Right lung (tissue), 10 donors: ENCODE results near the gene MAP10. TPM values are rescaled to one million over a fixed set of nuclear protein-coding genes. Genes with fewer than 3 reads are reported as not detected.
"Not testable (repeated sequence)": the region's sequence is repeated elsewhere in the genome, so short reads cannot be mapped to it uniquely, and the experiment has no call there.

Experiments used
- DNase-seq, 2 donors: peaks; one replicate each; pipeline ENCODE4 v3.0.0-alpha.2; 2013
- long read RNA-seq, 8 donors: transcript quantifications; one replicate each; lab custom pipeline, GENCODE V29; 2026
- polyA plus RNA-seq, 5 donors: library from polyadenylated mRNA; unstranded; fragments of 120-200 nt; gene quantifications; one replicate each; pipeline versions ENCODE4 v1.2.1 to v1.2.3, GENCODE V29; 2013; ENCODE audit warnings: inconsistent platforms in 1 of 5, low replicate concordance in 1 of 5; ENCODE audit not compliant: insufficient read length in 5 of 5, insufficient read depth in 1 of 5

MAP10 gene
- 1 to 10 TPM; 4.6 to 7.7 (median 6.3) TPM for polyA plus RNA-seq
- long read RNA-seq, donor 1, transcript MAP10-201 (1 exons, 3,516 nt) = major isoform, 9 of 9 reads
- long read RNA-seq, donor 1, partial matches to known transcripts = 0 of 9 reads
- long read RNA-seq, donor 1, other reads (novel, unspliced or antisense) = 0 of 9 reads
- long read RNA-seq, donor 2, partial matches to known transcripts = 0 of 4 reads
- long read RNA-seq, donor 2, other reads (novel, unspliced or antisense) = 0 of 4 reads
- long read RNA-seq, donor 3, transcript MAP10-201 (1 exons, 3,516 nt) = major isoform, 13 of 13 reads
- long read RNA-seq, donor 3, partial matches to known transcripts = 0 of 13 reads
- long read RNA-seq, donor 3, other reads (novel, unspliced or antisense) = 0 of 13 reads
- long read RNA-seq, donor 4, transcript MAP10-201 (1 exons, 3,516 nt) = major isoform, 8 of 8 reads
- long read RNA-seq, donor 4, partial matches to known transcripts = 0 of 8 reads
- long read RNA-seq, donor 4, other reads (novel, unspliced or antisense) = 0 of 8 reads
- long read RNA-seq, donor 5, transcript MAP10-201 (1 exons, 3,516 nt) = major isoform, 16 of 16 reads
- long read RNA-seq, donor 5, partial matches to known transcripts = 0 of 16 reads
- long read RNA-seq, donor 5, other reads (novel, unspliced or antisense) = 0 of 16 reads
- long read RNA-seq, donor 6, transcript MAP10-201 (1 exons, 3,516 nt) = major isoform, 20 of 20 reads
- long read RNA-seq, donor 6, partial matches to known transcripts = 0 of 20 reads
- long read RNA-seq, donor 6, other reads (novel, unspliced or antisense) = 0 of 20 reads
- long read RNA-seq, donor 7, transcript MAP10-201 (1 exons, 3,516 nt) = major isoform, 14 of 14 reads
- long read RNA-seq, donor 7, partial matches to known transcripts = 0 of 14 reads
- long read RNA-seq, donor 7, other reads (novel, unspliced or antisense) = 0 of 14 reads
- long read RNA-seq, donor 8, transcript MAP10-201 (1 exons, 3,516 nt) = major isoform, 7 of 7 reads
- long read RNA-seq, donor 8, partial matches to known transcripts = 0 of 7 reads
- long read RNA-seq, donor 8, other reads (novel, unspliced or antisense) = 0 of 7 reads

DNA sequence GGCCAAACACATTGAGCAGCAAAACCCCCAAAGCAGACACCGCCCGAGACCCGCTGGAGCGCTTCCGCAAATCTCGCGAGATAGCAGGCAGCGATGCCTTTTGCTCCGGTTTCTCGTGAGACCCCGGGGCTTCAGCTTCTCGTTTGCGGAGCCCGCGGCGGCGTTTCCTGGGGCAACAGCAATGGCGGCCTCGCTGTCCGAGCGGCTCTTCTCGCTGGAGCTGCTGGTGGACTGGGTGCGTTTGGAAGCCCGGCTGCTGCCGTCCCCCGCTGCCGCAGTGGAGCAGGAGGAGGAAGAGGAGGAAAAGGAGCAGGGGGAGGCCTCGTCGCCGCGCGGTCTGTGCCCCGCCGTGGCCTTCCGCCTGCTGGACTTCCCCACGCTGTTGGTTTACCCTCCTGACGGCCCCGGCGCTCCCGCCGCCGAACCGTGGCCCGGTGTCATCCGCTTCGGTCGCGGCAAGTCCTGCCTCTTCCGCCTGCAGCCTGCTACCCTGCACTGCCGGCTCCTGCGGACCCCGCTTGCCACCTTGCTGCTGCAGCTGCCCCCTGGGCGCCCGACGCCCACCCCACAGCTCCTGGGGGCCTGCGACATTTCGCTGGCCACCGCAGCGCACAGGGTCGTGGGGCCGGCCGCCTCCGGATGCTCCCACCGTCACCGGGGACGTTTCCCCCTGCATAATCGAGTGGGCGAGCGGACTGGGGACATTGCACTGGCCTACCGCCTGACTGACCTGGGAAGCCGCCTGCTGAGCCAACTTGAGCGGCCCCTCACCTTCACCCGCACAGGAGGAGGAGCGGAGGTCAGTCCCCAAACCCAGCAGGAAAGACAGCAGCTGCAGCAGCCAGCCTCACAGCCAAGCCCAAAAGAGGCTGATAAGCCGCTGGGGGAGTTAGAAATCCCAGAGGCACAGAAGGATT, at the start of gene MAP10:
TSS of gene MAP10 (plus strand) at position 148 of the 917 bp plus-strand sequence. CDS start at position 182, 34 bp downstream.
- peak; percentile 74 to 77 for DNase-seq

DNA sequence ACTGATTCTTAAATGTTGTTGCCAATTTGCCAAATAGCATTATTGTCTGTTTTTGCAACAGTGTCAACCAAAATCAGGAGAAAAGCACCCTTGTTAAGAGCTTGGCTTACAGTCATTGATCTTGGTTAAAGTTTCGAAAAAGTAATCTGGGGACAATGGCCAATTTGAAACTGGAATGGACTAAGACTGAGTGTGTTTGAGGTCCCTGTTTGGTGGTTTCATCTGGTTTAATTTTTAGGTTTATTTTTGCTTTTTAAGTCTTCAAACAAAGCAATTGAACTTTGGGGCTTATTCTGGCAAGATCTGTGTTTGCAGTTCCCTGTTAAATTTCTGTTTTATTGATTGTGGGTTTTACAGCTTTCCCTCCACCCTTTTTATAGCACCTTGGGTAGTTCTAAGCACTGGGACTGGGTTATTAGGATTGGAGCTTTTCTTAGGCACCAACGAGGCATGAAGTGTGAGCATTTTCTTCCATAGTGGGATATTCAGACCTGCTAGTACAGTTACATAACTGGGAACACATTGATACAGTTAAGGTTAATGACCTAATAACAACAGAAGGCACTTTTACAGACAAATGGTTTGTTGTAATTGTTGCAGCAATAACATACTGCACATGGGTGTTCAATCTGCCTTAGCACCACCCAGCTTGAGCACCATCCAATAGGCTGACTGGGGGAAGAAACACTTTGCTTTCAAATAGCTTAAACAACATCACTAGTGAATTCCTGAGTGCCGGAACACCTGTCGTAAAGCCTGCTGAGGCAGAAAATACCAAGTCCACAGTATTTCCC, 40.6 kb upstream of the MAP10 start:
- DNase-seq = no peak

GRCh38 chr1:232765542-232765941, 39.7 kb upstream of the MAP10 start:
- DNase-seq = no peak

- DNase-seq = no peak
Measured at GRCh38 chr1:232766241-232766890, 38.9 kb upstream of the MAP10 start.

DNA sequence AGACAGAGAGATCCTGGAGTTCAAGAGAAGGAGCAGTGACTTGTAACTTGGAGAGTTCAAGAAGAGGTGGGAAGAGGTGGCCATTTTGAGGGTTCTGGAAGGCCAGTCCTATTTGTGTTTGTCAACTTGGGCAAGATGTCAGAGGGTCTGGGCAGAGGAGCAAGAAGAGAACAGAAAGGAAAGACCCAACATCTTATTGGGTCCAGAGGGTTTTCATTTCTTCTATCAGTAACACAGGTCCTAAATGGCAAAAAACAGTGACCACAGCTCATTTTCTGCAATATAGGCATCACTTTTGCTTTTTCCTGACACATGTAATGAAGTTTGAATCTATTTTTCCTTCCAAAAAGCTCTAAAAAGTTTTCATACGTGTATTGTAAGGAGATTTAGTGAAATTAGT, 38.3 kb upstream of the MAP10 start:
- no peak for DNase-seq

GRCh38 chr1:232767305-232768074, 37.7 kb upstream of the MAP10 start:
- DNase-seq = peak; percentile 73 to 77

DNA sequence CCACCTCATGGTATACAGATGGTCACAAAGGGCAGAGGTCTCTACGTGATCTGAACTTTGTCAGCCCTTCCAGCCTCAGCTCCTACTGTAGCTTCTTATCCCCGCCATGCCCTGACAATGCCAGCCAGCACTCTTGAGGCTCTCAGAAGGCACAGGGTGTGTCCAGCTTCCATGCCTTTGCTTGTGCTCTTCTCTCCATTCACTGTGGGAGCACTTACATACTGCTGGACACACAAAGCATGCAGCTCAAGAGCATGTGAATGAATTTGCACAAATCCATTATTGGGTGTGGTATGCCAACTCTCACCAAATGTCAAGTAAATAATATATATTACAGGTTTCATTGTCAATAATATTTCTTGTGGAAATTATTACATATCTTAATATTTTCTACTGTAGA, 36.4 kb upstream of the MAP10 start:
- DNase-seq = no peak

DNA sequence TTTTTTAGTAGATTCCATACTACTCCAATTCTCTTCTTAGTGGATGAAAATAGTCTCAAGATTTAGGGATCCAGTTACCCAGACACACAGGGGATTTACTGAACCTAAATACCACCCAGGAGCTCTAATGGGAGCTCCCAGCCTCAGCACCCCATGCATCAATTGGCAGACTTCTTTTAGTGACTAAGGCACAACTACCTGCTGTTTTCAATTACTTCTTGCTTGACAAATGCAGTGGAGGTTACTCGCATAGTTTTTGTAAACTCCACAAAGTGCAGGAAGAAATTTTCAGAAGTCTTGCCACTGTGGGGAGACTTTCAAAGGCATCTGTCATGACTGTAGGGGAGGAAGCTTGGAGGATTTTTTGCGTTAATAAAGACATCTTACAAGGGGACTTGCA, 35.5 kb upstream of the MAP10 start:
- no peak for DNase-seq

DNA sequence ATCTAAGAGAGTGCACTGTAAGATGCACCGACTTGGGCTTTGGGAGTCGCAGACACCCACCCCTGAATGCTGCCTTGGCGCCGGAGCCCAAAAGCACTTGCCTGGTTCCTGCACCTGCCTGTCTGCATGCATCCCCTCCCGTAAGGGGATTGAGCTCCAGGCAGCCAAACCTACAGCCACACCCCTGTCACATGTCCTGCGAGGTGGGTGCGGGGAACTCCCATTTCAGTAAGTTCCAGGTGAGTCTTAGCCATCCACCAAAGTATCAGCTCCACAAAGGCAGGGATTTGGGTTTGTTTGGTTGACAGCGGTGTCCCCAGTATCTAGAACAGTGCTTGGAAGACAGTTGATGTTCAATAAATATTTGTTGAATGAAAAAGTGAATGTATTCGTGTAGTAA, 31.5 kb upstream of the MAP10 start:
- DNase-seq = no peak

DNA sequence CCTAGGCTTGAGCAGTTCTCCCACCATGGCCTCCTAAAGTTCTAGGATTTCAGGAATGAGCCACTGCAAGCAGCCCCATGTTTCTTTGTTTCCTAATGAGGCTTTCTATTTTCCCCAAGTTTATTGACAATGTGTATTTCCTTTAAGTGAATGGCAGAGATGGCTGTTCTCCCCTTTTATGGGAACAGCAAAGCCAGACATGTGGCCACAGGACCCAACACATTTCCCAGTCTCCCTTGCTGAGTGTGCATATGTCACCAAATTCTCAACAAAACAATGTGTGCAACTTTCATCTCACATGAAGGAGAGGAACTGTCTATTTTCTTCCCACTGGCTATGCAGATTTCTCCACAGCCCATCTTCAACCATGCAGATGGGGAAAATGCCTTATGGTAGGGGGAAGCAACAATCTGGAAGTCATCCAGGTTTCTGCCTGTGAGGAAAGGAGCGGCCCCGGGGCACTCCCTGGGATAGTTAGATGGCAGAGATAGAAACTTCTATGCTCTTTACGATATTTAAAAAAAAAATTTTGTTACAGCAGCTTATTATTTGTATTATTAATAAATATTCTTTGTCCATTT, 28.6 kb upstream of the MAP10 start:
- DNase-seq = no peak

GRCh38 chr1:232780354-232780753, 24.9 kb upstream of the MAP10 start:
- no peak for DNase-seq

- no peak for DNase-seq
Measured at GRCh38 chr1:232784794-232785193, 20.4 kb upstream of the MAP10 start.

- DNase-seq = not testable (repeated sequence)
Measured at GRCh38 chr1:232785630-232786029, 19.6 kb upstream of the MAP10 start.

DNA sequence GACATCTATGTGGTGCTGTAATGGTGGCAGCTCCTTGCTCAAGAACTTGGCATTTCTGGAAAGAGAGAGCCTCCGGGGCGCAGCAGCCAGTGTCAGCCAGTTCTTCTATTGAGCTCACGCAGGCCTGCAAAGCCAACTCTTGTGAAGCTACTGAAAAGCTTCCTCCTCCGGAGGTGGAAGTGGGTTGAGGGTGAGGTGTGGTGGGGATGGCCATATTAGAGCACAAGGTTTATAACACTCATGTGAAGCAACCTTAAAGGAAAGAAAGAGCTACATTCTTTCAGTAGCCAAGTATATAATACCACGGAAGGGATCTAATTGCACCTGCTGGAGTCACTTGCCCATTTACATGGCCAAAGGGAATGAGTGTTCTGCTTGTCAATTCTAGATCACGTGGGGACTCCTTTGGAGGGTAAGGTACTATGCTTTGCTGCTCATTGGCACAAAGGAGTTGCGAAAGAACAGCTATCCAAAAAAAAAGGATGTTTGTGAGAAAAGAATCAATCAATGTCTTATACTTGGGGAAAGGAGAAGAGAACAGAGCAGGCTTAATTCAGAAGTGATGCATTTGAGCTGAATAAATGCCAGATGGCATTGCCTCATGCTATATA, 18.3 kb upstream of the MAP10 start:
- DNase-seq = no peak

DNA sequence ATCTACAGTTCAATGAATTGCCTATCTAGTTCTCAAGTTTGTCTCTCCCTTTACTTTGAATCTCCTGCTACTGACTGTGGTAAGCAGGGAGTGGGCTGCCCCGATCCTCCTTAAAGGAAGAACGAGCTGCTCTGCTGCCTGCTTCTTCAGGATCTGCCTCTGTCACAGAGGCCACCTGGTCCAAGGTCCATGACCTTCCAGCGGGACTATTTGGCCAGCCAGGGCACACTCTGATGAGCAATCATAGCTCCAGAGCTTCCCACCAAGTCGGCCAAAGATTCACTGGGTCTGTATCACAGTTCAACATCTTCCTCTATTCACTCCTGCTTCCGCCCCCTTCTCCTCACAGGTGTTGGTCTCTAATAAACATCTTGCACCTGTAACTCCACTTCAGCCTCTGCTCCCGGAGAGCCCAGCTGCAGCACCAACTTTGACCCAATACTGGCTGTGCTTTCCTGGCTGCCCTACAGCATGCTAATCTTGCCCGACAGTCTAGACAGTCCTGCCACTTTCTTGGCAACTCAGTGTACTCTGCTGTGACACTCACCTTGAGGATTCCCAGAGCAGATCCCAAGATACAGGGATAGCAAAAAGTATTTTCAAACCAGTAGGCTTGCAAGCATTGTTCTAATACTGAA, 16.9 kb upstream of the MAP10 start:
- no peak for DNase-seq

DNA sequence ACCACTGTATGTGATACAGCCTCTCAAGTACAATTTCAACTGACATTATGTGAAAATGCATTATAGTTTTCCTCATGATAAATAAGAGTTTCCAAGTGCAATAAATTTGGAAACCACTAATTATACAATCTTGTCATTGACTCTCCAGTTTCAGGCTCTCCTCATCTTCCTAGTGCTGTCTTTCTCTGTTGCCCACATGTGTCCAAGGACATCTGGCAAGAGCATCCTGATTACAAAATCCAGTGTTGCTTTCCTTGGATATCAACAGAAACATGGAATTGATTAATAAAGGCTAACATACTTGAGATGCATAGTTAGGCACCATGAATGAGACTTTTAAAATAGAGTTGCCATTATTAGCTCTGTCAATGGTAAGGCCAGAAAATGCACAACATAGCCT, 15.6 kb upstream of the MAP10 start:
- no peak for DNase-seq

- no peak for DNase-seq
Measured at GRCh38 chr1:232792949-232793348, 12.3 kb upstream of the MAP10 start.

- DNase-seq = no peak
Measured at GRCh38 chr1:232793944-232794343, 11.3 kb upstream of the MAP10 start.
